GM19099 (cell line): ENCODE measurements around the gene MAP3K14.

Experiments used
- POLR2A ChIP-seq: IDR thresholded peaks from 3 replicates; pipeline ENCODE4 v1.6.1; 2011; ENCODE audit warnings: low read depth; ENCODE audit not compliant: insufficient read length; ENCODE audit errors: extremely low read depth

Gene MAP3K14

DNA sequence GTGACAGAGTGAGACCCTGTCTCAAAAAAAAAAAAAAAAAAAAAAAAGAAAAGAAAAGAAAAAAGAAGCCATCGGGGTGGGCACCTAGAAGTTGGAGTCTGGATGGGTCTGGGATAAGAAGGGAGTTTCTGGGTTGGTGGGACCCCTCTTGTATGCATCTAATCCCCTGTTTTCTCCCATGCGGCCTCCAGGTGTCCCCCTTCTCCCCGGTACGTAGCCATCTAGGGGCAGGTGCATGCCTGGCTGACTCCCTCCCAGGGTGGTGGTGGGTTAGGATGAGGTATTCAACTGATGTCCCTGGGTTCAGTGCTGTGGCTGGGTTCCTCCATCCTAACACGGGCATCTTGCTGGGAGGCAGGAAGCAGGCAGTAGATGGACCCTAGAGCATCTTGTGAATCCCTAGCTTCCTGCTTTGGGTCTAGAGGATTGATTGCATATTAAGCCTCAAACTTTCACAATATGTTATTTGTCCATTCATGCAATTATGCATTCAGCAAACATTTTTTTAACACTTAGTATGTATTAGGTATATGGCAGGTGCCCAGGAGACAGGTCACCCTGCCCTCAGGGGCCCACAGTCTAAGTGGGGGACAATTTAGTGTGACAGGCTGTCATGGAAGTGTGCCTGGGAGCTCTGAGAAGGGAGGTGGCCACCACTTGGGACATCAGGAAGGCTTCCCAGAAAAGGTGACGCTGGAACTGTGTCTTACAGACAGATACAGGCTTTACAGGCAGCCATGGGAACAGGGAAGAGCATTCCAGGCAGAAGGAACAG is 82.0 kb downstream of the MAP3K14 start:
- no peak for TF ChIP-seq POLR2A

DNA sequence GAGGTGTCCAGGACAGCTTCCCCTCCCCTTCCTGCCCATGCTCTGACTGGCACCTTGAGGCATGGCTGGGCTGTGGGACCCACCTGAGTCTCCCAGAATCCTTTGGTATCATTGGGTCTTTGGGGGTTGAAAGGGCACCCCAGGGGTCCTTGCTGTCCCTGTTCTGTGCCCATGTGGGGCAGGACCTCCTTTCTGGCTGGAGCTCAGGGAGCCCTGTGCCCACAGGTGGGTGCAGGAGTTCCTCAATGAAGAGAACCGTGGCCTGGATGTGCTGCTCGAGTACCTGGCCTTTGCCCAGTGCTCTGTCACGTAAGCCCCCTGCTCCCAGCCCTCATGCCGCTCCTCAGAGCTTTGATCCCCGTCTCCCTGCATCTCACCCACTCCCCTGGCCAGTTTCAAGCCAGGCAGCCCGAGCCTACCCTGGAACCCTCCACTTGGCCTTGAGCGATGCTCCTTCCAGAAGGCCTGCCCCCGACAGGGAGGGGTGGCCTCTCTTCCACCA is 83.3 kb downstream of the MAP3K14 start:
- no peak for TF ChIP-seq POLR2A

DNA sequence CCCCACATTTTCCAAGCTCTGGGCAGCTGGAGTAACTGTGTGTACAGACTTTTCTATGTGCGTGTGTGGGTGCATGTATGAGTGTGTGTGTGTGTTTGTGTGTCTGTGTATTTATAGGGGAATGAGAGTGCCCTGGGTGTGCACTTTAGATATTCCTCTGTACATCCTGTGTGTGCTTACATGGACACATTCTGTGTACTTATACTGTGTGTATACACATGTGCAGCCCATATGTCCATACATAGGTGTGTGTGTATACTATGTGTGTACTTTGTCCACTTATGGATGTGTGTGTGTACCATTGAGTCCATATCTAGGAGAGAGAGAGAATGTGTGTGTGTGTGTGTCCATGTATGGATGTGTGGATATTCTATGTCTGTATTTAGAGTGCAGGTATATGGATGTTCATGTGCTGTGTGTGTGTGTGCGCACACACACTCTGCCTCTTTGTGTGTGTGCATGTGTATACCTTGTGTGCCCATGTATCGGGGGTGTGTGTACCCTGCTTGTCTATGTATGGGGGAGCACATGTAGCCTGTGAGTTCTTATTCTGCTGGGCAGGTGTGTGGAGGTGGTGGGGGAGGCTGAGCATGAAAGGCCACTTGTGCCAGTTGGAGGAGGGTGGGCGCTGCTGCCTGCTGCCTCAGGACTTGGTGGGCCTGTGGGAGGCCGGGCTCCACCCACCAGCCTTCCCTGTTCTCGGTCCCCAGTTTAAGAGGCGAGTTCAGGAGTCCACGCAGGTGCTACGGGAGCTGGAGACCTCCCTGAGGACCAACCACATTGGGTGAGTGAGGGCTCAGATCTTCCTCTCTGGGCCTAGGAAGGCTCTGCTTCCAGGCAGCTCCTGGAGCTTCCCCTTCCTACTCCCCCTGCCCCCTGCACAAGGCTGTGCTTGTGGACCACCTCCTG is 84.1 kb downstream of the MAP3K14 start:
- no peak for TF ChIP-seq POLR2A

DNA sequence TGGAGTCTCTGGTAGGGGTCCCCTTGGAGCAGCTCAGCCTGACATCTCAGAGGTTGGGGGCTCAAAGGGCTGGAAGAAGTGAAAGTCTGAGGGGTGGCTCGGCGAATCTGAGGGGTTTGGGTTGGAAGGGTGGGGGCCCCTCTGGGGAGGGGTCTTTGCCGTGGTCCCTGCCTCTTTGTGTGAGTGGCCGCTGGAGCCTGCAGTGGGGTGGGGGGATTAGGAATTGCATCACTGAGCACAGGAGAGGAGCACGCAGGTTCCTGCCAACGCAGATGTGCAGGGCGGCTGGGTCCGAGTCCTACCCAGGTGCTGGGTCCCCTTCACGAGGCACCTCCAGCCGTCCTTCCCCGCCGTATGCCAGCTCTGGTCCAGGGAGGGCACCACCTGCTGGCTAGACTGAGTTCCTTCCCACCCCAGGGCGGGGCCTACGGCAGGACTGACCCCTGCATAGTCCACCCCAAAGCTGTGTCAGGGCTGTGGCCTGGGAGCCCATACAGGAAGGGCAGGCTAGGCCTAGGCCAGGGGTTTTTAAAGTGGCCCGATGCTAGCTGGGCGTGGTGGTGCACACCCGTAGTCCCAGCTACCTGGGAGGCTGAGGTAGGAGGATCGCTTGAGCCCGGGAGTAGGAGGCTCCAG is 85.2 kb downstream of the MAP3K14 start:
- no peak for TF ChIP-seq POLR2A

DNA sequence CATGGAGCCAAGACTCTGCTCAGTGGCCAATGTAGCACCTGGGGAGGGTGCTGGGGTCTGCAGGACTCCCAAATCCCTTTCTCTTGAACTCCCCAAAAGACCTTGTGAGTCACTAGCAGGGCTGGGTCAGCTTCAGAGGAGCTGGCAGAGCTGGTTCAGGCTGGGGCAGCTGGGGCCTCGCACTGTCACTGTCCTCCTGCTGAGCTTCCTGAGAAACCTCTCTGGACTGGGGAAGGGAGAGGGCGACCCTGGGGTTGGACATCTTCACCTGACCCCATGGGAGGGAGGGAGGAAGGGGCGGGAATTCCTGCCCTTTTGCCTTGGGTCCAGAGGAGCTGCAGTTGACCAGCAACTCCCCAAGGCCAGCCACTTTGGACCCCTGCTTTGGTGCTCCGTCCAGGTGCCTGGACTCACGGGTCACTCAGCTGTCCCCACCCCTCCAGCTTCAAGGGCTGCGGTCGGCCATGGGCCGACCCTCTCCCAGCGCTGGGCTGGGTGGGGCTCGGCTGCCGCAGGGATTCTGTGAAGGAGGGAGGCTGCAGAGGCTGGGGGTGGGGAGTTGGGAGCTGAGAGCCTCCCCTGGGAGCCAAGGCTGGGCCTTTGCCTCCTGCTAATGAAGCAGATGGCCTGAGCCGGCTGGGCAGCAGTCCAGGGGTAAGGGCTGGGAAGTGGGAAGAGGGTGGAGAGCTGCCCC is 85.9 kb downstream of the MAP3K14 start:
- no peak for TF ChIP-seq POLR2A

DNA sequence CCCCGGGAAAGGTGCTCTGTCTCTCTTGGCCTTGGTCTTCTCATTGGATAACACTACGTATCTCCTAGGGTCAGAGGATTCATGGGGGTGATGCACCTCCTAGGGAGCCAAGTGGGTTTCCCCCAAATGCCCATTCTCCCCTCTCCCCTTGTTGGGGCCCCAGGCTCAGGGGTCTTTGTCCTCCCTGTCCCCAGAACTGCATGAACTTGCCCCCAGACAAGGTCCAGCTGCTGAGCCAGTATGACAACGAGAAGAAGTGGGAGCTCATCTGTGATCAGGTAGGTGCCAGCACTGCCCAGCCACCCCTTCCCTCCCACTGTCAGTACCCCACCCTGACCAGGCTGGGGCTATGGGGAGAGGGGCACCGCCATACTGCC is 86.4 kb downstream of the MAP3K14 start:
- TF ChIP-seq POLR2A = no peak

DNA sequence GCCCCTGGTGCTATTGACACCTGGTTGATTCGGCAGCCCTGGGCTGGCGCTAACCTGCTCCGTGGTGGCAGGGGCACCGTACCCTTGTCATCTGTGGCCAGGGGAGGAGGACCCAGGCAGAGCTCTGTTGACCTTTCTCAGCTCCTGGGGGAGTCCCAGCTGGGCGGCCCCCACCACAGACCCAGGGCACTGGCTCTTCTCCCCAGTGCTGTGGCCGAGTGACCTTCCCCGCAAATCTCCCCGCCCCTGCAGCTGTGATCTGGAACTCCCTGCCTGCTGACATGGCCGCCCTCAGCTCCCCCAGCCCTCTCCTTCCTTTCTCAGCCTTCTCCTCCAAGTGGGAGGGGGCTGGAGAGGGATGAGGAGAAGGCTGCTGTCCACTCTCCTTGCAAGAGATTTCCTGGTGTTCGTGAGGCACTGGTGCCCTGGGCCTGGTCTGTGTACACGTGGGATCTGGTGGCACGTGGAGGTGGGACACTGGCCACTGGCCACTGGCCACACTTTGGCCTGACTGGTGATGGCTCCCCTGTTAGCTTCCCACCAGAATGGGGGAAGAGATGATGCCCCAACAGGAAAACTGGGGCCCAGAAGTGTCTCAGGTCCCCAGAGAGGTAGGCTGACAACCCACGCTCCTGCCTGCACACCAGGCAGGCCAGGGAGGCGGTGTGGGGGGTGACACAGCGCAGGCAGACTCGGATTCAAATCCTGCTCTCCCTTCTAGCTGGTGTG is 87.0 kb downstream of the MAP3K14 start:
- no peak for TF ChIP-seq POLR2A

DNA sequence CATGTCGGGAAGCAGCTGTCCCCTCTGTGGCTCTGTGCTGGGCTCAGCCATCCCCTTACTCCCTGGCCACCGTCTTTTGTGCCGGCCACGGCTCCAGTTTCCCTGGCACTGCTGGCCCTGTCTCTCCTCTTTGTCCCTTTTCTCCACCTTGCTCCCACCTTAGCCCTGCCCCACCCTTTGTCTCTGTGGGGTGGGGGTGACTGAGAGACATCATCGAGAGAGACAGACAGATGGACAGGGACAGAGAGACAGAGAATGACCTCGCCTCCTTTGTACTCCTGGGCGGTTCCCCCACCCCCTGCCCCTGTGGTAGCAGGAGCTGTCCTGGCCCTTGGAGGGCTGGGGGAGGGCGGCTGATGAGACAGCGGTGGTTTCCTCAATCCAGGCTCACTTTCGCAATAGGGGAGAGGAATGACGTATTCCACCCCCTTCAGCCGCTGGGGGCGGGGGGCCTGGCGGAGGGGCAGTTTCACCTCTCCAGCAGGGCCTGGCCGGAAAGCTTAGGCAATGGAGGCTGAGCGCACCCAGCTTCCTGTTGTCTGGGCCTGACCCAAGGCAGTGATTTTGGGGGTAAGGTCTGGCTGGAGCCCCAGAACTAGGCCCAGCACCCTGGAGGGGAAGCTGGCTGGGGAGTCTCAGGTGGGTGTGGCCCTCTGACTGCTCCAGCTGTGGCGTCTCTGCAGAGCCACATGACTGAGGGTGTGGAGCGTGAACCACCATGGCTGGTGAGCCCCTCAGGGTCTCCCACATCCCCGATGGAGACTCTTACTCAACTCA is 87.9 kb downstream of the MAP3K14 start:
- peak; percentile 20 for TF ChIP-seq POLR2A

DNA sequence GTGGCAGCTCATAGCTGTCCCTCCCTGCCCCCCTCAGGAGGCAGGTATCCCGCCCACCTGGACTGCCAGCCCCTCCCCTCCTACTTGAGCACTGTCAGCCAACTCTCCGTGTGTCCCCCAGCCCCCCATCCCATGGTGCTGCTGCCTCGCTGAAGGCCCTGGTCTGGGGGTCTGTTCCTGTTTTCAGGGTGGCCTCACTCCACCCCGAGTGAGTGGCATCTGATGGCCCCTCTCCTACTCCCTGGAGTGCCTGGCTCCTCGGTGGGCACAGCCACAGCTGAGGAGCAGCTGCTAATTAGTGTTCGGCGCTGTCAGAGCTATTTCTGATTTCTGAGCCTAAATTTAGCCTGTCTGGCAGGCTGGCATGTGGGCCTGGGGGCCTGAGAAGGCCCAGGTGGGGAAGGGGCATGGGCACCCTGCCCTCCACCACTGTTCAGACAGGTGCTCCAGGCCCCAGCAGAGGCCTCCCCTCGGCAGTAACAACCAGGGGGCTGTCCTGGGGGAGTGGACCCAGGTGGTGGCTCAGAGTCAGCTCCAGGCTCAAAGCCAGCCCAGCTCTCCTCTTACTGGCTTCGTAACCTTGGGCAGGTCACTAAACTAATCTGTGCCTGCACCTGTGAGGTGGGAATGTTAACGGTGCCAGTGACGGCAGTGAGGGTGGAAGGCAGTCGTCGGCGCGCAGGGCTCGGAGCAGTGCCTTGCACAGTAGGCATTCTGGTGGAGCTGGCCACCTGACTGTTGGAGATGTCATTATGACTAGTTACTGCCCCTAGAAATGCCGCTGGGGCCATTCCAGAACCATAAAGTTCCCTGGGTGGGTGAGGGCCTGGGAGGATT is 88.7 kb downstream of the MAP3K14 start:
- peak; percentile 2 for TF ChIP-seq POLR2A

DNA sequence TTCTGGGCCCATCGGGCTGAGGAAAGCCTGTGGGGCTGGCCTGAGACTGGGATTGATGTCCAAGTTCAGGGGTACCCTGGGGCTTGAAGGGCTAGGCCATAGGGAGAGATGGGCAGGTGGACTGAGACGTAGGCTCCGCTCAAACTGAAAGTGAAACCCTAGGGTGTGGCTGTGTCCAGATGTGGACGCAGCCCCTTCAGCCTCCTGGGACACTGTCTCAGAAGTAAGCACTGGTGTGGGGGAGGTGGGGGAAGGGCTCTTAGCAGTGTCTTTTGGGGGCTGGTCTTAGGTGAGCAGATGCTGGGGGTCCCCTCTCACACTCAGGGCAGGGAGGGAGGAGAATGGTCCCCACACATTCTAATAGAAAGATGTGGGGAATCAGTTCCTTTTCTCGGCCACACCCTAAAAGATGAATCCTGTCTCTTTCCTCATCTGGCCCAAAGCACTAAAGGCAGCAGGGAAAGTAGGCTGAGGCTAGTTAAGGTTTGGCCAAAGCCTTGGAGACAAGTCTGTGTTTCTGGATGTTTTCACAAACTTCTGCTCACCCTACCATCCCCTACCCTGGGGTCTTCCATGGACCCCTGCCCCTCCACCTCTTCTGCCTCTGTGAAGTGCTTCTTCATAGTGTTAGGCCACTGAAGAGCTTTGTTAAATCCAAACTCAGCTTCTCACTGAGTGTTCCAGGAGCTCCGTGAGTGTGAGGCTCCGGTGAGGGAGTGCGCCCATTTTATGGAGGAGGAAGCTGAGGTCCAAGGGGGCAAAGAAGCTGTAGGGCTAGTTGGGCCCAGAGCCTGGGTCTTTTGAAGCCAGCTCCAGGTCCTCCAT is 89.5 kb downstream of the MAP3K14 start:
- peak; percentile 39 for TF ChIP-seq POLR2A

DNA sequence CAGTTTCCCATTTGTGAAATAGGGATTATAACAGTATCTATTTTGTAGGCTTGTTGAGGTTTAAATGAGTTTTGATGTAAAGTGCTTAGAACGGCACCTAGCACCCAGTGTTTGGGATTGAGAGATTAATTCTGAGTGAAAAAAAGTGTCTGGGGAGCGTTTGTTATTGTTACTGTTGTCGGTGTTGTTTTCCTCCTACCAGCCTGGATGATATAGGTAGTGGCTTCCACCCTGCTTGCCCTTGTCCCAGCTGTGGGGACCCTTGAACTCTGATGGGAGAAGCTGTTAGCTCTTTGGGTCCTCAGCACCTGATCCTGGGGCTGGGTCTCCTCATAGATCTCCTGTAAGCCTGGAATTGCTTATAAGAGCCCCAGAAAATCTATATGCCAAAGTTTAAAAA is 90.2 kb downstream of the MAP3K14 start:
- peak; percentile 2 for TF ChIP-seq POLR2A
